Measurements from ENCODE around the gene CDH4. TPM values are rescaled to one million over a fixed set of nuclear protein-coding genes. Genes with fewer than 3 reads are reported as not detected.

The CDH4 gene
- total RNA-seq, 1 experiment from 2014 or later, result 0.13 TPM

- peaks cover 37% of the 10 kb centered on the region for H3K27me3 ChIP-seq (replicated peaks)
- H3K9me3 ChIP-seq (replicated peaks), result no peaks in the 10 kb centered on the region; the same call in none of the 2 replicates
- H3K4me1 ChIP-seq (replicated peaks), result no peaks in the 10 kb centered on the region
- DNase-seq (ENCODE audit: low read depth in 1 of 2, low spot score in 2 of 2), result peak in 1 of 2 experiments; percentile 32
- H3K27ac ChIP-seq, result no peak overlapping the region
- H3K4me3 ChIP-seq, result no peak overlapping the region
- no peaks in the 10 kb centered on the region for H3K36me3 ChIP-seq
Observed at GRCh38 chr20:61896058-61896961, 644.2 kb downstream of the CDH4 start.

GRCh38 chr20:61897401-61898295, 645.6 kb downstream of the CDH4 start:
- DNase-seq (ENCODE audit: low read depth in 1 of 2, low spot score in 2 of 2), result no peak
- no peaks in the 10 kb centered on the region for H3K9me3 ChIP-seq (replicated peaks)
- no peak overlapping the region for H3K4me3 ChIP-seq
- no peaks in the 10 kb centered on the region for H3K4me1 ChIP-seq (replicated peaks)
- no peaks in the 10 kb centered on the region for H3K36me3 ChIP-seq
- H3K27ac ChIP-seq, result no peak overlapping the region
- H3K27me3 ChIP-seq (replicated peaks), result peaks cover 47% of the 10 kb centered on the region

GRCh38 chr20:61898405-61898804, 646.3 kb downstream of the CDH4 start:
- no peaks in the 10 kb centered on the region for H3K9me3 ChIP-seq (replicated peaks)
- no peak overlapping the region for H3K4me3 ChIP-seq
- no peaks in the 10 kb centered on the region for H3K4me1 ChIP-seq (replicated peaks)
- no peak overlapping the region for H3K27ac ChIP-seq
- DNase-seq (ENCODE audit: low read depth in 1 of 2, low spot score in 2 of 2), result no peak
- H3K27me3 ChIP-seq (replicated peaks), result peaks cover 47% of the 10 kb centered on the region
- no peaks in the 10 kb centered on the region for H3K36me3 ChIP-seq

- Histone ChIP-seq H3K9me3 (replicated peaks) (no peaks in the 10 kb centered on the region), H3K27ac (no peak overlapping the region), H3K27me3 (replicated peaks) (peaks cover 47% of the 10 kb centered on the region), H3K4me3 (no peak overlapping the region), H3K4me1 (replicated peaks) (no peaks in the 10 kb centered on the region), H3K36me3 (no peaks in the 10 kb centered on the region)
- no peak for DNase-seq (ENCODE audit: low read depth in 1 of 2, low spot score in 2 of 2)
Observed at GRCh38 chr20:61900011-61900944, 648.2 kb downstream of the CDH4 start.

- Histone ChIP-seq H3K4me1 (replicated peaks) (no peaks in the 10 kb centered on the region), H3K36me3 (no peaks in the 10 kb centered on the region), H3K4me3 (no peak overlapping the region), H3K27ac (no peak overlapping the region), H3K27me3 (replicated peaks) (peaks cover 51% of the 10 kb centered on the region), H3K9me3 (replicated peaks) (no peaks in the 10 kb centered on the region)
- no peak for DNase-seq (ENCODE audit: low read depth in 1 of 2, low spot score in 2 of 2)
Observed at GRCh38 chr20:61900945-61901293, 648.9 kb downstream of the CDH4 start.

- DNase-seq (ENCODE audit: low read depth in 1 of 2, low spot score in 2 of 2), result no peak
- Histone ChIP-seq H3K9me3 (replicated peaks) (no peaks in the 10 kb centered on the region), H3K27me3 (replicated peaks) (peaks cover 48% of the 10 kb centered on the region), H3K4me3 (no peak overlapping the region), H3K27ac (no peak overlapping the region), H3K36me3 (no peaks in the 10 kb centered on the region), H3K4me1 (replicated peaks) (no peaks in the 10 kb centered on the region)
Observed at GRCh38 chr20:61901392-61902220, 649.5 kb downstream of the CDH4 start.

- H3K4me3 ChIP-seq, result no peak overlapping the region
- no peaks in the 10 kb centered on the region for H3K9me3 ChIP-seq (replicated peaks)
- no peak overlapping the region for H3K27ac ChIP-seq
- H3K27me3 ChIP-seq (replicated peaks), result peaks cover 46% of the 10 kb centered on the region
- H3K36me3 ChIP-seq, result no peaks in the 10 kb centered on the region
- DNase-seq (ENCODE audit: low read depth in 1 of 2, low spot score in 2 of 2), result no peak
- H3K4me1 ChIP-seq (replicated peaks), result no peaks in the 10 kb centered on the region
Observed at GRCh38 chr20:61902221-61902869, 650.3 kb downstream of the CDH4 start.

- Histone ChIP-seq H3K27me3 (replicated peaks) (peaks cover 39% of the 10 kb centered on the region), H3K9me3 (replicated peaks) (no peaks in the 10 kb centered on the region), H3K4me1 (replicated peaks) (no peaks in the 10 kb centered on the region), H3K4me3 (no peak overlapping the region), H3K36me3 (no peaks in the 10 kb centered on the region), H3K27ac (no peak overlapping the region)
- no peak for DNase-seq (ENCODE audit: low read depth in 1 of 2, low spot score in 2 of 2)
Observed at GRCh38 chr20:61903575-61904340, 651.7 kb downstream of the CDH4 start.

- H3K27me3 ChIP-seq (replicated peaks), result peaks cover 36% of the 10 kb centered on the region
- H3K27ac ChIP-seq, result no peak overlapping the region
Observed at GRCh38 chr20:61904456-61904855, 652.4 kb downstream of the CDH4 start.

GRCh38 chr20:61905781-61906523, 653.9 kb downstream of the CDH4 start:
- no peak for DNase-seq (ENCODE audit: low read depth in 1 of 2, low spot score in 2 of 2)
- H3K4me3 ChIP-seq, result no peak overlapping the region
- no peaks in the 10 kb centered on the region for H3K4me1 ChIP-seq (replicated peaks)
- peaks cover 3% of the 10 kb centered on the region for H3K9me3 ChIP-seq (replicated peaks)
- no peak overlapping the region for H3K27ac ChIP-seq
- peaks cover 26% of the 10 kb centered on the region for H3K27me3 ChIP-seq (replicated peaks)
- no peaks in the 10 kb centered on the region for H3K36me3 ChIP-seq

More at GRCh38 chr20:61904456-61904855, 652.4 kb downstream of the CDH4 start:
- no peaks in the 10 kb centered on the region for H3K36me3 ChIP-seq
- no peak overlapping the region for H3K4me3 ChIP-seq
- no peak for DNase-seq (ENCODE audit: low read depth in 1 of 2, low spot score in 2 of 2)
- no peaks in the 10 kb centered on the region for H3K4me1 ChIP-seq (replicated peaks)
- H3K9me3 ChIP-seq (replicated peaks), result no peaks in the 10 kb centered on the region
